DOHH2 (cell line): ENCODE data around the gene SESN1.

Experiments
- CTCF ChIP-seq: fragments of 200-600 bp; sonication (generic); IDR thresholded peaks from one replicate; pipeline ENCODE4 v1.5.1; 2014; ENCODE audit warnings: antibody characterized with exemption, mild to moderate bottlenecking, low read depth, low read length; ENCODE audit not compliant: poor library complexity, severe bottlenecking
- EZH2phosphoT487 ChIP-seq: fragments of 200-600 bp; sonication (generic); IDR thresholded peaks from 2 replicates; pipeline ENCODE4 v1.6.1; 2017; ENCODE audit warnings: borderline replicate concordance, mild to moderate bottlenecking, antibody characterized with exemption, low read length, moderate library complexity, mixed read lengths

- TF ChIP-seq CTCF (no peak), EZH2phosphoT487 (no peak)
Measured at GRCh38 chr6:109055771-109056235, 38.8 kb downstream of the SESN1 start.
